C4-2B (cell line): ENCODE results near the gene PDSS2.

Source experiments
- CTCF ChIP-seq: fragments of 450-650 bp; conservative IDR thresholded peaks from 2 replicates; pipeline ENCODE4 v1.5.1; 2017; ENCODE audit warnings: mild to moderate bottlenecking
- ZFX ChIP-seq: fragments of 450-650 bp; IDR thresholded peaks from 2 replicates; pipeline ENCODE4 v1.6.1; 2017

- TF ChIP-seq CTCF = no peak
- no peak for TF ChIP-seq ZFX
These were observed 168.9 kb downstream of the PDSS2 start for GRCh38 chr6:107290491-107290890.
